HCT116 (cell line): ENCODE data around the gene SRGAP2C.
"Not testable (repeated sequence)": the region's sequence is repeated elsewhere in the genome, so short reads cannot be mapped to it uniquely, and the experiment has no call there.

ENCODE experiments used
- CTCF ChIP-seq, 3 experiments: fragments of 200-600 bp in 1 of 3; sonication (generic) in 1 of 3; IDR thresholded peaks in 2 of 3; conservative IDR thresholded peaks in 1 of 3; 2 replicates each; pipeline ENCODE4 v1.5.1; 2012 to 2017; ENCODE audit warnings: low read depth in 2 of 3, low read length in 2 of 3, antibody characterized with exemption in 1 of 3, borderline replicate concordance in 1 of 3, control low read depth in 1 of 3, mild to moderate bottlenecking in 1 of 3, mixed read lengths in 1 of 3, mixed run types in 1 of 3, moderate library complexity in 1 of 3; ENCODE audit not compliant: insufficient read depth in 1 of 3
- POLR2A ChIP-seq: IDR thresholded peaks from 2 replicates; pipeline ENCODE4 v1.7.0; 2011; ENCODE audit warnings: borderline replicate concordance; ENCODE audit not compliant: insufficient read depth, insufficient read length; ENCODE audit errors: extremely low read depth

- TF ChIP-seq POLR2A; CTCF (IDR thresholded peaks at IDR 0.05 in 2 of 3, conservative IDR thresholded peaks at IDR 0.05 in 1 of 3; ENCODE audit: borderline replicate concordance in 1 of 3, insufficient read depth in 1 of 3, low read depth in 2 of 3, low read length in 2 of 3): not testable (repeated sequence)
Measured at GRCh38 chr1:121160118-121160517, 24.7 kb upstream of the SRGAP2C start.
